GM23248 (cell line): Measurements from ENCODE around the gene SCYGR8.

Experiments
- EZH2 ChIP-seq: fragments of 200-600 bp; sonication (generic); IDR thresholded peaks from 2 replicates; pipeline ENCODE4 v1.6.1; 2018; ENCODE audit warnings: antibody characterized with exemption, mild to moderate bottlenecking; ENCODE audit not compliant: insufficient read depth, poor library complexity, severe bottlenecking
- EZH2phosphoT487 ChIP-seq: fragments of 200-600 bp; sonication (generic); IDR thresholded peaks from 2 replicates; pipeline ENCODE4 v1.6.1; 2018; ENCODE audit warnings: antibody characterized with exemption, moderate library complexity, mild to moderate bottlenecking, low read depth; ENCODE audit not compliant: insufficient read depth

DNA sequence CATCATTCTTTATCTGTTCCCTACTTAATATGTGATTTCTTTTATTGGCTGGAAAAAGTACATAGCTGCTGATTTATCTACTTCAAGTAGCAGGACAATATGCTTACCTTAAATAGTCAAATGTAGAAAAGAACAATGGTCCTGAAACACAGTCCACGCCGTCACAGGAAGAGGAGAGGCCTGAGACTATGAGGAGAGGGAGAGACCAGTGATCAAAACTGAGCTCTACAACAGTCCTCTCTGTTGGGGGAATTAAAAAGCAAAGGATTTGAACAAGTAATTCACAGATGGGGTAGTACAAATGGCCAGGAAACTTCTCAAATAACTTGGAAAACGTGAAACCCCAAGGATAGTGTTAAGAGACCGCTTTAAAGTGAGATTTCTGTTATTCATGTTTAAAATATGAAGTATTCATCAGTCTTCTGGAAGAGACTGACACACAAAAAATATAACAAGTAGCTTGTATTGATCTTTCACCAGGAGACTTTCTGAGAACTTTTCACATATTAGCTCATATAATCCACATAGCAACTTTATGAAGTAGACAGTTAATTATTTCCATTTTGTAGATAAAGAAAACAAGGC is 20.2 kb downstream of the SCYGR8 start:
- TF ChIP-seq EZH2: no peak
- TF ChIP-seq EZH2phosphoT487: no peak
